Glutamatergic neuron (in vitro differentiated cells): ENCODE results near the gene MAP7D1. TPM values are rescaled to one million over a fixed set of nuclear protein-coding genes. Genes with fewer than 3 reads are reported as not detected.
A peak's percentile ranks its signal among the peaks of the same experiment; 100 is the strongest.

ENCODE experiments used
- DNase-seq: peaks from one replicate; pipeline ENCODE4 v3.0.0; 2022
- H3K27ac Mint-ChIP-seq: one replicate; pipeline ENCODE4 v1.8.0; 2020; ENCODE audit warnings: mild to moderate bottlenecking, mixed read lengths, inconsistent platforms; ENCODE audit not compliant: unreplicated experiment
- H3K27me3 Mint-ChIP-seq: one replicate; pipeline ENCODE4 v1.8.0; 2020; ENCODE audit warnings: mild to moderate bottlenecking, moderate library complexity, mixed read lengths, inconsistent platforms; ENCODE audit not compliant: unreplicated experiment
- H3K36me3 Mint-ChIP-seq: one replicate; pipeline ENCODE4 v1.8.0; 2020; ENCODE audit warnings: mild to moderate bottlenecking, mixed read lengths, inconsistent platforms; ENCODE audit not compliant: unreplicated experiment
- H3K4me1 Mint-ChIP-seq: one replicate; pipeline ENCODE4 v1.8.0; 2020; ENCODE audit warnings: mild to moderate bottlenecking, low read depth, mixed read lengths, inconsistent platforms; ENCODE audit not compliant: unreplicated experiment
- H3K4me3 Mint-ChIP-seq: one replicate; pipeline ENCODE4 v1.8.0; 2020; ENCODE audit warnings: mild to moderate bottlenecking, mixed read lengths, inconsistent platforms; ENCODE audit not compliant: unreplicated experiment
- H3K9me3 Mint-ChIP-seq: one replicate; pipeline ENCODE4 v1.8.0; 2020; ENCODE audit warnings: mild to moderate bottlenecking, moderate library complexity, mixed read lengths, inconsistent platforms; ENCODE audit not compliant: unreplicated experiment
- long read RNA-seq: library from polyadenylated mRNA; unstranded; transcript quantifications from one replicate; pipeline ENCODE4 v2.0.0, GENCODE V29; 2020; ENCODE audit not compliant: unreplicated experiment
- total RNA-seq: library from RNA; stranded (reverse); fragmentation: NEBNext Ultra II Directional; extraction: Animal tissue kit (Norgen Biotek cat#: 25700); gene quantifications from one replicate; pipeline ENCODE4 v1.2.1, GENCODE V29; 2021; ENCODE audit not compliant: unreplicated experiment
- TF ChIP-seq, protein P1 (sequence below): fragments of 200-600 bp; sonication (generic); IDR thresholded peaks from one replicate; pipeline ENCODE4 v1.5.0; 2021; ENCODE audit not compliant: partially characterized antibody, unreplicated experiment

The MAP7D1 gene
- total RNA-seq, result 152 TPM
- long read RNA-seq, partial matches to known transcripts, result 1 of 9 reads
- long read RNA-seq, other reads (novel, unspliced or antisense), result 8 of 9 reads

GRCh38 chr1:36155408-36156328, at the start of gene MAP7D1:
Gene MAP7D1 (plus strand): TSS chr1:36156160. CDS start chr1:36156418, 258 bp downstream.
- Mint-ChIP-seq H3K27ac (peak within 1 kb of the TSS; percentile 92), H3K36me3 (no peaks in the 10 kb centered on the region), H3K9me3 (peaks cover 5% of the 10 kb centered on the region), H3K4me1 (peaks cover 27% of the 10 kb centered on the region), H3K27me3 (peaks cover 18% of the 10 kb centered on the region), H3K4me3 (peak within 1 kb of the TSS; percentile 87)
- TF ChIP-seq, protein P1, sequence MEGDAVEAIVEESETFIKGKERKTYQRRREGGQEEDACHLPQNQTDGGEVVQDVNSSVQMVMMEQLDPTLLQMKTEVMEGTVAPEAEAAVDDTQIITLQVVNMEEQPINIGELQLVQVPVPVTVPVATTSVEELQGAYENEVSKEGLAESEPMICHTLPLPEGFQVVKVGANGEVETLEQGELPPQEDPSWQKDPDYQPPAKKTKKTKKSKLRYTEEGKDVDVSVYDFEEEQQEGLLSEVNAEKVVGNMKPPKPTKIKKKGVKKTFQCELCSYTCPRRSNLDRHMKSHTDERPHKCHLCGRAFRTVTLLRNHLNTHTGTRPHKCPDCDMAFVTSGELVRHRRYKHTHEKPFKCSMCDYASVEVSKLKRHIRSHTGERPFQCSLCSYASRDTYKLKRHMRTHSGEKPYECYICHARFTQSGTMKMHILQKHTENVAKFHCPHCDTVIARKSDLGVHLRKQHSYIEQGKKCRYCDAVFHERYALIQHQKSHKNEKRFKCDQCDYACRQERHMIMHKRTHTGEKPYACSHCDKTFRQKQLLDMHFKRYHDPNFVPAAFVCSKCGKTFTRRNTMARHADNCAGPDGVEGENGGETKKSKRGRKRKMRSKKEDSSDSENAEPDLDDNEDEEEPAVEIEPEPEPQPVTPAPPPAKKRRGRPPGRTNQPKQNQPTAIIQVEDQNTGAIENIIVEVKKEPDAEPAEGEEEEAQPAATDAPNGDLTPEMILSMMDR, result no peak
- DNase-seq, result peak; percentile 79

- TF ChIP-seq, protein P1, result no peak
- DNase-seq, result no peak
- no peak overlapping the region for H3K4me3 Mint-ChIP-seq
- peaks cover 3% of the 10 kb centered on the region for H3K9me3 Mint-ChIP-seq
- H3K36me3 Mint-ChIP-seq, result no peaks in the 10 kb centered on the region
- H3K4me1 Mint-ChIP-seq, result no peaks in the 10 kb centered on the region
- H3K27me3 Mint-ChIP-seq, result peaks cover 5% of the 10 kb centered on the region
- H3K27ac Mint-ChIP-seq, result no peak overlapping the region
These were observed 49.7 kb upstream of the MAP7D1 start for GRCh38 chr1:36106269-36106668.

GRCh38 chr1:36107394-36107793, 48.6 kb upstream of the MAP7D1 start:
- Mint-ChIP-seq H3K27me3 (peaks cover 13% of the 10 kb centered on the region), H3K36me3 (peaks cover 3% of the 10 kb centered on the region), H3K4me3 (no peak overlapping the region), H3K27ac (no peak overlapping the region), H3K4me1 (no peaks in the 10 kb centered on the region), H3K9me3 (peaks cover 3% of the 10 kb centered on the region)
- TF ChIP-seq, protein P1, result no peak
- no peak for DNase-seq

GRCh38 chr1:36108314-36108713, 47.6 kb upstream of the MAP7D1 start:
- TF ChIP-seq, protein P1, result no peak
- H3K4me1 Mint-ChIP-seq, result no peaks in the 10 kb centered on the region
- no peak overlapping the region for H3K4me3 Mint-ChIP-seq
- peaks cover 3% of the 10 kb centered on the region for H3K9me3 Mint-ChIP-seq
- no peak overlapping the region for H3K27ac Mint-ChIP-seq
- H3K36me3 Mint-ChIP-seq, result peaks cover 5% of the 10 kb centered on the region
- DNase-seq, result no peak
- peaks cover 17% of the 10 kb centered on the region for H3K27me3 Mint-ChIP-seq
